ENCODE results near the gene NKX2-3. TPM values are rescaled to one million over a fixed set of nuclear protein-coding genes. Genes with fewer than 3 reads are reported as not detected.

Gene NKX2-3
- total RNA-seq, 1 experiment from 2014 or later: not detected

- BruUV-seq (replicated peaks): no TSS peak
- no peaks in the 10 kb centered on the region for H3K9me3 ChIP-seq (ENCODE audit: control insufficient read depth in 1 of 2, insufficient read depth in 1 of 2, low read depth in 1 of 2, low read length in 2 of 2)
- no peak overlapping the region for H3K4me3 ChIP-seq (replicated peaks in 1 of 2; ENCODE audit: low read depth in 1 of 2, low read length in 2 of 2)
- RAD21 ChIA-PET (ENCODE audit: low non-redundant PET in 1 of 2, low total read pairs in 2 of 2, uncharacterized antibody in 2 of 2, unreplicated experiment in 2 of 2): no interaction called here
- TF ChIP-seq REST (IDR thresholded peaks at IDR 0.05; ENCODE audit: low read depth) (no peak), CBX3 (IDR thresholded peaks at IDR 0.05; ENCODE audit: low read depth) (no peak), TCF7L2 (IDR thresholded peaks at IDR 0.05; ENCODE audit: borderline replicate concordance, extremely low read depth, insufficient read depth, insufficient read length) (no peak), SP1 (IDR thresholded peaks at IDR 0.05; ENCODE audit: low read depth) (no peak), ZNF274 (IDR thresholded peaks at IDR 0.05; ENCODE audit: low read depth, low read length) (no peak), EGR1 (IDR thresholded peaks at IDR 0.05; ENCODE audit: low read depth) (no peak), SRF (IDR thresholded peaks at IDR 0.05; ENCODE audit: low read depth) (no peak)
- no peaks in the 10 kb centered on the region for H3K9me2 ChIP-seq (ENCODE audit: insufficient read depth)
- H3K27ac ChIP-seq (ENCODE audit: low read depth, low read length): no peak overlapping the region
- intact Hi-C loops (cut with micrococcal nuclease): no loop called here
- H3K4me1 ChIP-seq (ENCODE audit: control insufficient read depth in 1 of 2, insufficient read depth in 2 of 2, low read length in 2 of 2): no peaks in the 10 kb centered on the region
- no peak overlapping the region for H3K4me2 ChIP-seq (ENCODE audit: low read length)
- no peak for ATAC-seq
- H3K27me3 ChIP-seq (ENCODE audit: insufficient read depth, low read length): no peaks in the 10 kb centered on the region
- no peak for DNase-seq (ENCODE audit: low read depth, low spot score)
- CTCF ChIA-PET: interaction anchor here (0.8 to 1.0 kb wide), 2 partner anchors 16 to 62 kb away, joined by 3 read pairs; no protein-coding TSS in a partner anchor
- POLR2A ChIA-PET: no interaction called here
- H3K9ac ChIP-seq (ENCODE audit: low read length): no peak overlapping the region
- no peaks in the 10 kb centered on the region for H3K79me2 ChIP-seq (ENCODE audit: insufficient read depth, low read length)
- H4K20me1 ChIP-seq (ENCODE audit: insufficient read depth): no peaks in the 10 kb centered on the region
- no peak overlapping the region for H2AFZ ChIP-seq (ENCODE audit: low read depth, low read length, poor library complexity, severe bottlenecking)
- H3K36me3 ChIP-seq (ENCODE audit: control insufficient read depth in 1 of 2, insufficient read depth in 2 of 2, low read length in 2 of 2): no peaks in the 10 kb centered on the region
Observed at GRCh38 chr10:99497343-99498025, 35.3 kb upstream of the NKX2-3 start.
